K562 (cell line): ENCODE measurements around the gene OR51V1. TPM values are rescaled to one million over a fixed set of nuclear protein-coding genes. Genes with fewer than 3 reads are reported as not detected.

Experiments
- ATAC-seq: fragments of 200-7000 bp; cut with Tn5 transposase; 3 replicates; pipeline ENCODE4 v1.9.1; 2020; ENCODE audit warnings: moderate library complexity
- BruUV-seq: library from RNA; stranded (reverse); fragments of 400-500 nt; replicated peaks from 2 replicates; lab custom pipeline; 2021; lab: Mats Ljungman, UMichigan
- CTCF ChIA-PET: fragments of 300-600 bp; formaldehyde crosslinking; extraction: SDS; loops from one replicate; lab custom pipeline; 2021; ENCODE audit warnings: low intra/inter-chr PET ratio; lab: Yijun Ruan, JAX
- POLR2A ChIA-PET: fragments of 300-600, 350-650 bp; sonication (Branson Sonifier 250); formaldehyde crosslinking; extraction: SDS; loops from one replicate; lab custom pipeline; 2021; ENCODE audit warnings: antibody characterized with exemption, inconsistent platforms; lab: Yijun Ruan, JAX
- DNase-seq, 4 experiments: peaks; one replicate each; pipeline versions ENCODE4 v3.0.0 to v3.0.0-alpha.2; 2011 to 2018; ENCODE audit warnings: low spot score in 3 of 4, mixed read lengths in 3 of 4; ENCODE audit errors: extremely low read depth in 1 of 4
- FAIRE-seq: peaks from 2 replicates; lab custom pipeline; 2011; peaks lifted over from hg19 to GRCh38; lab: Jason Lieb, UNC
- H2AFZ ChIP-seq: 2 replicates; pipeline ENCODE4 v1.6.0; 2011; ENCODE audit warnings: low read depth, low read length, control low read depth, inconsistent platforms
- H3K27ac ChIP-seq: fragments of 200-600 bp; 3 replicates; pipeline ENCODE4 v1.8.0; 2011; ENCODE audit warnings: low read depth, mild to moderate bottlenecking, control low read depth, inconsistent platforms, low read length, moderate library complexity, mixed read lengths; ENCODE audit errors: extremely low read depth
- H3K27me3 ChIP-seq, 2 experiments: fragments of 300-600 bp in 1 of 2; 2 replicates in 1 of 2; 3 replicates in 1 of 2; pipeline versions ENCODE4 v1.6.0 to v1.8.0; 2011; ENCODE audit warnings: inconsistent platforms in 2 of 2, low read length in 2 of 2, mild to moderate bottlenecking in 1 of 2, mixed read lengths in 1 of 2, moderate library complexity in 1 of 2; ENCODE audit not compliant: control insufficient read depth in 2 of 2, insufficient read depth in 2 of 2
- H3K36me3 ChIP-seq: fragments of 300-600 bp; 3 replicates; pipeline ENCODE4 v1.8.0; 2011; ENCODE audit warnings: mild to moderate bottlenecking, low read length, inconsistent platforms; ENCODE audit not compliant: control insufficient read depth, insufficient read depth
- H3K4me1 ChIP-seq, 2 experiments: fragments of 200-600 bp in 1 of 2; replicated peaks in 1 of 2; 2 replicates in 1 of 2; 3 replicates in 1 of 2; pipeline versions ENCODE4 v1.5.1 to v1.8.0; 2011; ENCODE audit warnings: inconsistent platforms in 2 of 2, low read length in 2 of 2, mild to moderate bottlenecking in 1 of 2, mixed read lengths in 1 of 2, moderate library complexity in 1 of 2; ENCODE audit not compliant: control insufficient read depth in 2 of 2, insufficient read depth in 2 of 2
- H3K4me2 ChIP-seq: 2 replicates; pipeline ENCODE4 v1.6.1; 2011; ENCODE audit warnings: low read length, control low read depth, inconsistent platforms, mixed read lengths; ENCODE audit not compliant: insufficient read depth
- H3K4me3 ChIP-seq: fragments of 200-600 bp; sonication (generic), shearing (Covaris generic); 2 replicates; pipeline ENCODE4 v1.5.1; 2016; ENCODE audit warnings: control low read depth, inconsistent platforms
- H3K79me2 ChIP-seq: fragments of 200-600 bp; 3 replicates; pipeline ENCODE4 v1.8.0; 2011; ENCODE audit warnings: low read length, inconsistent platforms; ENCODE audit not compliant: control insufficient read depth, insufficient read depth
- H3K9ac ChIP-seq, 2 experiments: 2 replicates each; pipeline versions ENCODE4 v1.6.0 to v1.6.1; 2011; ENCODE audit warnings: low read depth in 2 of 2, low read length in 2 of 2, control low read depth in 1 of 2, inconsistent platforms in 1 of 2, mild to moderate bottlenecking in 1 of 2, mixed read lengths in 1 of 2; ENCODE audit not compliant: insufficient read depth in 1 of 2
- H3K9me1 ChIP-seq: one replicate; pipeline ENCODE4 v1.6.0; 2011; ENCODE audit warnings: inconsistent platforms, mild to moderate bottlenecking, low read length, moderate library complexity; ENCODE audit not compliant: control insufficient read depth, insufficient read depth
- H3K9me3 ChIP-seq: replicated peaks from 2 replicates; pipeline ENCODE4 v1.5.1; 2011; ENCODE audit warnings: low read depth, low read length, inconsistent platforms; ENCODE audit not compliant: control insufficient read depth, insufficient read depth
- H4K20me1 ChIP-seq: replicated peaks from 2 replicates; pipeline ENCODE4 v1.6.1; 2011; ENCODE audit warnings: low read length, inconsistent platforms, mixed read lengths; ENCODE audit not compliant: control insufficient read depth, insufficient read depth
- DIDO1 ChIP-seq: fragments of 450-650 bp; IDR thresholded peaks from 2 replicates; pipeline ENCODE4 v1.6.1; 2016; ENCODE audit warnings: low read depth, missing biosample characterization, missing genetic modification characterization
- FOXM1 ChIP-seq, 2 experiments: fragments of 450-650 bp in 1 of 2; sonication (generic) in 1 of 2; formaldehyde crosslinking in 1 of 2; IDR thresholded peaks; 2 replicates each; pipeline versions ENCODE4 v1.6.1 to v1.9.0; 2017 to 2022; ENCODE audit warnings: low read depth in 2 of 2, mild to moderate bottlenecking in 2 of 2, missing genetic modification reagents in 1 of 2, moderate library complexity in 1 of 2
- KAT2B ChIP-seq: IDR thresholded peaks from one replicate; pipeline ENCODE4 v1.6.1; 2012; ENCODE audit warnings: low read depth, mild to moderate bottlenecking, control low read depth, inconsistent platforms, low read length, moderate library complexity
- MAFG ChIP-seq: fragments of 450-650 bp; conservative IDR thresholded peaks from 2 replicates; pipeline ENCODE4 v1.6.1; 2016; ENCODE audit warnings: missing genetic modification characterization, missing compliant biosample characterization
- NBN ChIP-seq: fragments of 450-650 bp; IDR thresholded peaks from 2 replicates; pipeline ENCODE4 v1.6.1; 2016; ENCODE audit warnings: low read depth, mild to moderate bottlenecking
- SMAD4 ChIP-seq: fragments of 250-450 bp; sonication (Bioruptor Pico); conservative IDR thresholded peaks from 2 replicates; pipeline ENCODE4 v1.8.0; 2021; ENCODE audit warnings: inconsistent platforms, mild to moderate bottlenecking, moderate library complexity
- ZNF134 ChIP-seq: fragments of 250-450 bp; sonication (Bioruptor Pico); conservative IDR thresholded peaks from 2 replicates; pipeline ENCODE4 v1.4.0; 2020
- WGBS: fragments of 100-300 bp; shearing (Covaris generic); methylation state at CpG from one replicate; pipeline ENCODE4 v1.1.6; 2016; ENCODE audit warnings: low coverage, mixed read lengths; ENCODE audit not compliant: insufficient coverage; ENCODE audit errors: missing lambda C conversion rate; 5-methylcytosine and 5-hydroxymethylcytosine counted together
- in situ Hi-C: fragments of 300-500 bp; cut with MboI; formaldehyde crosslinking; loops from 4 replicates; pipeline ENCODE4 v1.15.0; 2018; ENCODE audit warnings: inconsistent platforms, mixed read lengths
- intact Hi-C: fragments of 100-400 bp; cut with micrococcal nuclease; formaldehyde crosslinking; loops from 2 replicates; pipeline ENCODE4 v1.14.2; 2022
- polyA plus RNA-seq, 8 experiments: library from polyadenylated mRNA; depleted of rRNA in 4 of 8; stranded (reverse) in 5 of 8; unstranded in 3 of 8; fragments of >200 nt; fragmentation: Nextera tagmentation in 2 of 8; fragmentation: Illumina TruSeq in 1 of 8; extraction: Ambion mirVana in 2 of 8; extraction: Trizol in 1 of 8; gene quantifications; 2 replicates each; pipeline versions ENCODE4 v1.2.1 to v1.2.3, GENCODE V29; 2011 to 2014; ENCODE audit warnings: inconsistent platforms in 1 of 8, missing spikeins in 1 of 8
- total RNA-seq, 7 experiments: library from RNA; depleted of rRNA in 6 of 7; stranded (reverse); fragments of >200 nt in 6 of 7; fragmentation: Illumina TruSeq in 2 of 7; extraction: Trizol in 2 of 7; gene quantifications; 2 replicates each; pipeline versions ENCODE4 v1.2.1 to v1.2.3, GENCODE V29; 2011 to 2021; ENCODE audit warnings: low replicate concordance in 1 of 7
- TF ChIP-seq, protein P1 (sequence below): fragments of 250-450 bp; sonication (Bioruptor Pico); IDR thresholded peaks from 2 replicates; pipeline ENCODE4 v1.8.0; 2022; ENCODE audit warnings: moderate library complexity, mild to moderate bottlenecking, inconsistent platforms
- TF ChIP-seq, protein P2 (sequence below), 2 experiments: fragments of 450-650 bp; formaldehyde crosslinking in 1 of 2; IDR thresholded peaks; 2 replicates each; pipeline versions ENCODE4 v1.4.0 to v1.6.1; 2014 to 2020; ENCODE audit warnings: mild to moderate bottlenecking in 2 of 2, borderline replicate concordance in 1 of 2, low read depth in 1 of 2

The OR51V1 gene
- total and polyA plus RNA-seq, 9 of the 15 experiments (the other 6 are each of a cell fraction or from before 2014, with no cell fraction given): not detected

DNA sequence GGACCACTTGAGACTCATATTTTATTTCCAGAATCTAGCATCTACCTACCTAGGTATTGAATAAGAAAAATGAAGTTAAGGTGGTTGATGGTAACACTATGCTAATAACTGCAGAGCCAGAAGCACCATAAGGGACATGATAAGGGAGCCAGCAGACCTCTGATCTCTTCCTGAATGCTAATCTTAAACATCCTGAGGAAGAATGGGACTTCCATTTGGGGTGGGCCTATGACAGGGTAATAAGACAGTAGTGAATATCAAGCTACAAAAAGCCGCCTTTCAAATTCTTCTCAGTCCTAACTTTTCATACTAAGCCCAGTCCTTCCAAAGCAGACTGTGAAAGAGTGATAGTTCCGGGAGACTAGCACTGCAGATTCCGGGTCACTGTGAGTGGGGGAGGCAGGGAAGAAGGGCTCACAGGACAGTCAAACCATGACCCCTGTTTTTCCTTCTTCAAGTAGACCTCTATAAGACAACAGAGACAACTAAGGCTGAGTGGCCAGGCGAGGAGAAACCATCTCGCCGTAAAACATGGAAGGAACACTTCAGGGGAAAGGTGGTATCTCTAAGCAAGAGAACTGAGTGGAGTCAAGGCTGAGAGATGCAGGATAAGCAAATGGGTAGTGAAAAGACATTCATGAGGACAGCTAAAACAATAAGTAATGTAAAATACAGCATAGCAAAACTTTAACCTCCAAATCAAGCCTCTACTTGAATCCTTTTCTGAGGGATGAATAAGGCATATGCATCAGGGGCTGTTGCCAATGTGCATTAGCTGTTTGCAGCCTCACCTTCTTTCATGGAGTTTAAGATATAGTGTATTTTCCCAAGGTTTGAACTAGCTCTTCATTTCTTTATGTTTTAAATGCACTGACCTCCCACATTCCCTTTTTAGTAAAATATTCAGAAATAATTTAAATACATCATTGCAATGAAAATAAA, 24.3 kb upstream of the OR51V1 start (continued):
- TF ChIP-seq, protein P1, sequence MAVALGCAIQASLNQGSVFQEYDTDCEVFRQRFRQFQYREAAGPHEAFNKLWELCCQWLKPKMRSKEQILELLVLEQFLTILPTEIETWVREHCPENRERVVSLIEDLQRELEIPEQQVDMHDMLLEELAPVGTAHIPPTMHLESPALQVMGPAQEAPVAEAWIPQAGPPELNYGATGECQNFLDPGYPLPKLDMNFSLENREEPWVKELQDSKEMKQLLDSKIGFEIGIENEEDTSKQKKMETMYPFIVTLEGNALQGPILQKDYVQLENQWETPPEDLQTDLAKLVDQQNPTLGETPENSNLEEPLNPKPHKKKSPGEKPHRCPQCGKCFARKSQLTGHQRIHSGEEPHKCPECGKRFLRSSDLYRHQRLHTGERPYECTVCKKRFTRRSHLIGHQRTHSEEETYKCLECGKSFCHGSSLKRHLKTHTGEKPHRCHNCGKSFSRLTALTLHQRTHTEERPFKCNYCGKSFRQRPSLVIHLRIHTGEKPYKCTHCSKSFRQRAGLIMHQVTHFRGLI: no peak
- TF ChIP-seq DIDO1 (tag) (no peak), ZNF134 (CRISPR knock-in tag) (no peak), NBN (no peak), FOXM1 (IDR thresholded peaks at IDR 0.05; ENCODE audit: low read depth) (peak; percentile 29; the same call in 1 of the 2 replicates), FOXM1 (CRISPR knock-in tag; IDR thresholded peaks at IDR 0.05; ENCODE audit: low read depth) (no peak), SMAD4 (CRISPR knock-in tag) (no peak)

GRCh38 chr11:5223686-5224085, 23.2 kb upstream of the OR51V1 start:
- Histone ChIP-seq H3K9me3 (no peaks in the 10 kb centered on the region), H2AFZ (no peak overlapping the region), H3K4me2 (no peak overlapping the region), H3K79me2 (no peaks in the 10 kb centered on the region), H3K4me1 (peaks cover 9 to 17% of the 10 kb centered on the region in 2 experiments; a peak in 4 of 5 replicates), H3K9ac (no peak overlapping the region), H4K20me1 (no peaks in the 10 kb centered on the region), H3K36me3 (no peaks in the 10 kb centered on the region), H3K27ac (no peak overlapping the region), H3K9me1 (no peaks in the 10 kb centered on the region), H3K27me3 (no peaks in the 10 kb centered on the region), H3K4me3 (no peak overlapping the region)
- POLR2A ChIA-PET: no interaction called here
- CTCF ChIA-PET: interaction anchor here (0.6 kb wide), 1 partner anchor 10 kb away, joined by 3 read pairs; the partner anchor contains the start of gene HBD
- BruUV-seq: no TSS peak
- ATAC-seq: no peak
- 89% methylated on average over 1 of the region's 1 CpG for WGBS
- no peak for FAIRE-seq
- no peak for DNase-seq
- intact Hi-C loops (no loop called here), in situ Hi-C loops (no loop called here)
- TF ChIP-seq, protein P2, sequence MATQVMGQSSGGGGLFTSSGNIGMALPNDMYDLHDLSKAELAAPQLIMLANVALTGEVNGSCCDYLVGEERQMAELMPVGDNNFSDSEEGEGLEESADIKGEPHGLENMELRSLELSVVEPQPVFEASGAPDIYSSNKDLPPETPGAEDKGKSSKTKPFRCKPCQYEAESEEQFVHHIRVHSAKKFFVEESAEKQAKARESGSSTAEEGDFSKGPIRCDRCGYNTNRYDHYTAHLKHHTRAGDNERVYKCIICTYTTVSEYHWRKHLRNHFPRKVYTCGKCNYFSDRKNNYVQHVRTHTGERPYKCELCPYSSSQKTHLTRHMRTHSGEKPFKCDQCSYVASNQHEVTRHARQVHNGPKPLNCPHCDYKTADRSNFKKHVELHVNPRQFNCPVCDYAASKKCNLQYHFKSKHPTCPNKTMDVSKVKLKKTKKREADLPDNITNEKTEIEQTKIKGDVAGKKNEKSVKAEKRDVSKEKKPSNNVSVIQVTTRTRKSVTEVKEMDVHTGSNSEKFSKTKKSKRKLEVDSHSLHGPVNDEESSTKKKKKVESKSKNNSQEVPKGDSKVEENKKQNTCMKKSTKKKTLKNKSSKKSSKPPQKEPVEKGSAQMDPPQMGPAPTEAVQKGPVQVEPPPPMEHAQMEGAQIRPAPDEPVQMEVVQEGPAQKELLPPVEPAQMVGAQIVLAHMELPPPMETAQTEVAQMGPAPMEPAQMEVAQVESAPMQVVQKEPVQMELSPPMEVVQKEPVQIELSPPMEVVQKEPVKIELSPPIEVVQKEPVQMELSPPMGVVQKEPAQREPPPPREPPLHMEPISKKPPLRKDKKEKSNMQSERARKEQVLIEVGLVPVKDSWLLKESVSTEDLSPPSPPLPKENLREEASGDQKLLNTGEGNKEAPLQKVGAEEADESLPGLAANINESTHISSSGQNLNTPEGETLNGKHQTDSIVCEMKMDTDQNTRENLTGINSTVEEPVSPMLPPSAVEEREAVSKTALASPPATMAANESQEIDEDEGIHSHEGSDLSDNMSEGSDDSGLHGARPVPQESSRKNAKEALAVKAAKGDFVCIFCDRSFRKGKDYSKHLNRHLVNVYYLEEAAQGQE (IDR thresholded peaks at IDR 0.05; ENCODE audit: borderline replicate concordance): no peak
- TF ChIP-seq, protein P2 (CRISPR knock-in tag; IDR thresholded peaks at IDR 0.05; ENCODE audit: low read depth): no peak
- TF ChIP-seq MAFG (tag) (no peak), KAT2B (no peak)
